ENCODE data around the gene CAMK2D.

DNA sequence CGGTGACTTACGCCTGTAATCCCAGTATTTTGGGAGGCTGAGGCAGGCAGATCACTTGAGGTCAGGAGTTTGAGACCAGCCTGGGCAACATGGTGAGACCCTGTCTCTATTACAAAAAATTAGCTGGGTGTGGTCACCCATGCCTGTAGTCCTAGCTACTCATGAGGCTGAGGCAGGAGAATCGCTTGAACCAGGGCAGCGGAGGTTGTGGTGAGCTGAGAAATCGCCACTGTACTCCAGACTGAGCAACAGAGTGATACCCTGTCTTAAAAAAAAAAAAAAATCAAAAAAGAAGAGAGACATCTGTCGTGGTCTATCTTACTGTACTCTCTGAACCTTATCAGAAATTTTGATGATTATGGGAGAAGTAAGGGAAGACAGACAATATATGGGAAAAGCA, 144.3 kb downstream of the CAMK2D start:
- TF ChIP-seq, protein P1, sequence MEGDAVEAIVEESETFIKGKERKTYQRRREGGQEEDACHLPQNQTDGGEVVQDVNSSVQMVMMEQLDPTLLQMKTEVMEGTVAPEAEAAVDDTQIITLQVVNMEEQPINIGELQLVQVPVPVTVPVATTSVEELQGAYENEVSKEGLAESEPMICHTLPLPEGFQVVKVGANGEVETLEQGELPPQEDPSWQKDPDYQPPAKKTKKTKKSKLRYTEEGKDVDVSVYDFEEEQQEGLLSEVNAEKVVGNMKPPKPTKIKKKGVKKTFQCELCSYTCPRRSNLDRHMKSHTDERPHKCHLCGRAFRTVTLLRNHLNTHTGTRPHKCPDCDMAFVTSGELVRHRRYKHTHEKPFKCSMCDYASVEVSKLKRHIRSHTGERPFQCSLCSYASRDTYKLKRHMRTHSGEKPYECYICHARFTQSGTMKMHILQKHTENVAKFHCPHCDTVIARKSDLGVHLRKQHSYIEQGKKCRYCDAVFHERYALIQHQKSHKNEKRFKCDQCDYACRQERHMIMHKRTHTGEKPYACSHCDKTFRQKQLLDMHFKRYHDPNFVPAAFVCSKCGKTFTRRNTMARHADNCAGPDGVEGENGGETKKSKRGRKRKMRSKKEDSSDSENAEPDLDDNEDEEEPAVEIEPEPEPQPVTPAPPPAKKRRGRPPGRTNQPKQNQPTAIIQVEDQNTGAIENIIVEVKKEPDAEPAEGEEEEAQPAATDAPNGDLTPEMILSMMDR (IDR thresholded peaks at IDR 0.05 in 8 of 11, conservative IDR thresholded peaks at IDR 0.05 in 3 of 11) = no peak
- TF ChIP-seq POLR2AphosphoS5 (IDR thresholded peaks at IDR 0.05) = no peak
